ENCODE data around the gene ZNF99.
A peak's percentile ranks its signal among the peaks of the same experiment; 100 is the strongest.
"Not testable (repeated sequence)": the region's sequence is repeated elsewhere in the genome, so short reads cannot be mapped to it uniquely, and the experiment has no call there.

The ZNF99 gene

GRCh38 chr19:22783651-22784410 lies at the start of gene ZNF99:
Gene ZNF99, minus strand, starts transcription at chr19:22784151. Its CDS starts 135 bp downstream, at chr19:22784016.
- Mint-ChIP-seq H3K27ac (no peak within 1 kb of the TSS), H3K27me3 (peaks cover 10% of the 10 kb centered on the region), H3K4me1 (no peaks in the 10 kb centered on the region), H3K4me3 (no peak within 1 kb of the TSS), H3K9me3 (peaks cover 11 to 28% of the 10 kb centered on the region in 2 donors)
- DNase-seq, result no peak
- no peak for ATAC-seq

- peaks cover 4 to 11% of the 10 kb centered on the region in 2 donors for H3K9me3 Mint-ChIP-seq
- no peaks in the 10 kb centered on the region for H3K4me1 Mint-ChIP-seq
- no peak within 1 kb of the TSS for H3K27ac Mint-ChIP-seq
- peak within 1 kb of the TSS in 1 of 2 donors; percentile 18 for H3K4me3 Mint-ChIP-seq
- ATAC-seq (no peak), DNase-seq (no peak)
- H3K27me3 Mint-ChIP-seq, result no peaks in the 10 kb centered on the region
These were observed 48.2 kb upstream of the ZNF99 start, which contains the start of gene ZNF723 for GRCh38 chr19:22832031-22832762. Gene ZNF723, plus strand, starts transcription at chr19:22832291. Its CDS starts 89 bp downstream, at chr19:22832380.

- ATAC-seq (no peak), DNase-seq (no peak)
- no peak overlapping the region for H3K4me3 Mint-ChIP-seq
- no peak overlapping the region for H3K27ac Mint-ChIP-seq
- H3K4me1 Mint-ChIP-seq, result no peaks in the 10 kb centered on the region
- H3K27me3 Mint-ChIP-seq, result no peaks in the 10 kb centered on the region
- peaks cover 4 to 13% of the 10 kb centered on the region in 2 donors for H3K9me3 Mint-ChIP-seq
These were observed 47.3 kb upstream of the ZNF99 start for GRCh38 chr19:22831211-22831610.

- no peak for ATAC-seq
- H3K9me3 Mint-ChIP-seq, result peaks cover 18 to 36% of the 10 kb centered on the region in 2 donors
- H3K27me3 Mint-ChIP-seq, result no peaks in the 10 kb centered on the region
- H3K4me3 Mint-ChIP-seq, result no peak overlapping the region
- DNase-seq, result no peak
- H3K27ac Mint-ChIP-seq, result no peak overlapping the region
- H3K4me1 Mint-ChIP-seq, result no peaks in the 10 kb centered on the region
These were observed 30.2 kb upstream of the ZNF99 start for GRCh38 chr19:22814124-22814523.

- Mint-ChIP-seq H3K9me3 (peaks cover 14 to 30% of the 10 kb centered on the region in 2 donors), H3K4me3 (no peak overlapping the region), H3K27ac (no peak overlapping the region), H3K4me1 (no peaks in the 10 kb centered on the region), H3K27me3 (no peaks in the 10 kb centered on the region)
- ATAC-seq (no peak), DNase-seq (no peak)
These were observed 23.3 kb upstream of the ZNF99 start for GRCh38 chr19:22807061-22807835.

GRCh38 chr19:22806418-22806817 lies 22.5 kb upstream of the ZNF99 start:
- no peaks in the 10 kb centered on the region for H3K4me1 Mint-ChIP-seq
- H3K27me3 Mint-ChIP-seq, result no peaks in the 10 kb centered on the region
- ATAC-seq (no peak), DNase-seq (no peak)
- peaks cover 16 to 36% of the 10 kb centered on the region in 2 donors for H3K9me3 Mint-ChIP-seq
- H3K4me3 Mint-ChIP-seq, result no peak overlapping the region
- H3K27ac Mint-ChIP-seq, result no peak overlapping the region

GRCh38 chr19:22797040-22797439 lies 13.1 kb upstream of the ZNF99 start:
- DNase-seq (no peak), ATAC-seq (no peak)
- Mint-ChIP-seq H3K27me3 (no peaks in the 10 kb centered on the region), H3K4me1 (no peaks in the 10 kb centered on the region), H3K9me3 (peaks cover 38 to 68% of the 10 kb centered on the region in 2 donors), H3K27ac (no peak overlapping the region), H3K4me3 (no peak overlapping the region)

- not testable (repeated sequence) for H3K4me3 Mint-ChIP-seq, H3K27ac Mint-ChIP-seq, H3K4me1 Mint-ChIP-seq, ATAC-seq, H3K27me3 Mint-ChIP-seq, DNase-seq
- peaks cover 16 to 31% of the 10 kb centered on the region in 2 donors for H3K9me3 Mint-ChIP-seq
These were observed 8.9 kb upstream of the ZNF99 start for GRCh38 chr19:22792863-22793262.

GRCh38 chr19:22735911-22736645 lies 47.9 kb downstream of the ZNF99 start:
- Mint-ChIP-seq H3K27me3 (no peaks in the 10 kb centered on the region), H3K27ac (no peak overlapping the region), H3K4me1 (no peaks in the 10 kb centered on the region), H3K9me3 (peaks cover 59 to 82% of the 10 kb centered on the region in 2 donors), H3K4me3 (no peak overlapping the region)
- ATAC-seq, result no peak
- DNase-seq, result no peak

GRCh38 chr19:22733691-22734090 lies 50.3 kb downstream of the ZNF99 start:
- Mint-ChIP-seq H3K27ac (no peak overlapping the region), H3K9me3 (peaks cover 50 to 82% of the 10 kb centered on the region in 2 donors), H3K27me3 (no peaks in the 10 kb centered on the region), H3K4me3 (no peak overlapping the region), H3K4me1 (no peaks in the 10 kb centered on the region)
- ATAC-seq (no peak), DNase-seq (no peak)

- Mint-ChIP-seq H3K27ac (peak overlapping the region in 1 of 2 donors; percentile 48), H3K9me3 (peaks cover 35 to 64% of the 10 kb centered on the region in 2 donors)
- not testable (repeated sequence) for H3K4me3 Mint-ChIP-seq
These were observed 55.7 kb downstream of the ZNF99 start for GRCh38 chr19:22728214-22728613.

GRCh38 chr19:22721533-22721932 lies 62.4 kb downstream of the ZNF99 start:
- H3K4me3 Mint-ChIP-seq, DNase-seq, ATAC-seq, H3K27me3 Mint-ChIP-seq, H3K4me1 Mint-ChIP-seq: not testable (repeated sequence)
- peak overlapping the region in 1 of 2 donors; percentile 59 for H3K27ac Mint-ChIP-seq
- peaks cover 19 to 38% of the 10 kb centered on the region in 2 donors for H3K9me3 Mint-ChIP-seq

More at GRCh38 chr19:22728214-22728613, 55.7 kb downstream of the ZNF99 start:
- DNase-seq, H3K27me3 Mint-ChIP-seq, H3K4me1 Mint-ChIP-seq, ATAC-seq: not testable (repeated sequence)

- no peak for DNase-seq
- Mint-ChIP-seq H3K27ac (no peak overlapping the region), H3K4me1 (no peaks in the 10 kb centered on the region), H3K9me3 (peaks cover 5 to 7% of the 10 kb centered on the region in 2 donors), H3K27me3 (no peaks in the 10 kb centered on the region), H3K4me3 (no peak overlapping the region)
- no peak for ATAC-seq
These were observed 75.0 kb downstream of the ZNF99 start for GRCh38 chr19:22708983-22709382.

GRCh38 chr19:22703096-22703495 lies 80.9 kb downstream of the ZNF99 start:
- not testable (repeated sequence) for H3K4me3 Mint-ChIP-seq, H3K4me1 Mint-ChIP-seq, H3K27me3 Mint-ChIP-seq, H3K27ac Mint-ChIP-seq, ATAC-seq, DNase-seq
- peaks cover 5 to 28% of the 10 kb centered on the region in 2 donors for H3K9me3 Mint-ChIP-seq

- peaks cover 5 to 28% of the 10 kb centered on the region in 2 donors for H3K9me3 Mint-ChIP-seq
- not testable (repeated sequence) for H3K4me3 Mint-ChIP-seq, ATAC-seq, H3K27me3 Mint-ChIP-seq, H3K27ac Mint-ChIP-seq, DNase-seq, H3K4me1 Mint-ChIP-seq
These were observed 81.3 kb downstream of the ZNF99 start for GRCh38 chr19:22702661-22703060.
